ENCODE data around the gene ALKBH2. TPM values are rescaled to one million over a fixed set of nuclear protein-coding genes. Genes with fewer than 3 reads are reported as not detected.
A peak's percentile ranks its signal among the peaks of the same experiment; 100 is the strongest.

ALKBH2 gene
- total and polyA plus RNA-seq, 5 donors, result 7.4 to 12.2 (median 7.7) TPM

DNA sequence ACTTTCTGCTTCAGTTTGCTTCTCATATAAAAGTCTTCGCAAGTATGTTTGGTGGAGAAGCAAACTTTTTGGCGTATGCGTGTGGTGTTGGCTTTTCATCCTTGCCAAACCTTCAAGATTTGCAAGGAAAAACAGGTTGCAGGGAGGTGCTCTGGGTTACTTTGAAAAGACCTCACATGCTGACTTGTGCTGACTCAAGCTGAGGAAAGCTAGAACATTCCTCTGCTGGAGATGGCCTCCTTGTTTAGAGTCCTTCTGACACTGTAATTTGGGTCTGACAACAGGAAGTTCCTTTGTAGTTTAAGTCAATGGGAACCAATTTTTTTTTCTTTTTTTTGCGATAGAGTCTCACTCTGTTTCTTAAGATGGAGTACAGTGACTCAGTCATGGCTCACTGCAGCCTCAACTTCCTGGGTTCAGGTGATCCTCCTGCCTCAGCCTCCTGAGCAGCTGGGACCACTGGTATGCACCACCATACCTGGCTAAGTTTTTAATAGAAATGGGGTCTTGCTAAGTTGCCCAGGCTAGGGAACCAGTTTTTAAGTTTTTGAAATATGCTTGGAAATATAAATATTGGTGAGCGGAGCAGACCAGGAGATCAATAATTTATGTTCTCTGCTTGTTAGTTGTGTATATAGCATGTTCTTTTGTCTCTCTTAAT lies 20.5 kb upstream of the ALKBH2 start:
- no peaks in the 10 kb centered on the region for H3K27me3 ChIP-seq (ENCODE audit: control insufficient read depth, insufficient read depth)
- DNase-seq (no peak), ATAC-seq (no peak)
- H3K4me1 ChIP-seq (ENCODE audit: control insufficient read depth, insufficient read depth, low read length), result peaks cover 16% of the 10 kb centered on the region
- H3K4me3 ChIP-seq (ENCODE audit: low read length), result no peak overlapping the region
- H3K9me3 ChIP-seq (ENCODE audit: control insufficient read depth, low read length), result no peaks in the 10 kb centered on the region
- WGBS, result 91% methylated on average over 5 of the region's 5 CpGs
- H3K27ac ChIP-seq (ENCODE audit: low read length), result peak overlapping the region; percentile 43
- intact Hi-C loops (cut with DNase I), result loop anchor here in 1 of 4 donors (5.0 kb wide), 1 partner anchor 44 kb away; no protein-coding TSS in a partner anchor

DNA sequence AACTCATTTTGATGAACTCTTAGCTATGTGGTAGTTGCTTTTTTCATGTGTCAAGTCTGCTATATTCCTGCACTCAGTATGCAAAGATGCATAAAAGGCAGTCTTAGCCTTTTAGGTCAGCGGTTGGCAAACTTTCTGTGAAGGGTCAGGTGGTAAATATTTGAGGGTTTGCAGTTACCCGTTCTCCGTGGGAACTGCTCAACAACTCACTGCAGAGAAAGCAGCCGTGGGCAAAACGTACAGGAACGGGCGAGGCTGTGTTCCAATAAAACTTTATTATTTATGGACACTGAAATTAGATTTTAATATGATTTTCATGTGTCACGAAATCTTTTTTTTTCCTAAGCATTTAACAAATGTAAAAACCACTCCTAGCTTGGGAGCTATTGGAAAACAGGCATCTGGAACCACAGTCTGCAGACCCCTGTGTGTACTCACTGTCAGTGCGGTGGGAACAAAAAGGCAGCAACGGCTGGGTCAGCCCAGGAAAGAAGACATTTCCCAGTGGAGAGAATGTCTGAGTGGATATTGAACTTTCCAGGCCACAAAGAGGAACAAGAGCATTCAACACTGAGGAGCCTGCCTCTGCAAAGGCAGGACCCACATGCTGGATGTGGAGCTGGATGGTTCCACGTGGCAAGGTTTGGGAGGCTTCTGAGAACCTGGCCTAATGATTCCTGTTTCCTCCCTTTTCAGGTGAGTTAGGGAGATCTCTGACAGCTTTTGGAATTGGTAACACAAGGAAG lies 19.6 kb upstream of the ALKBH2 start:
- no peak for ATAC-seq
- Histone ChIP-seq H3K27me3 (ENCODE audit: control insufficient read depth, insufficient read depth) (no peaks in the 10 kb centered on the region), H3K9me3 (ENCODE audit: control insufficient read depth, low read length) (no peaks in the 10 kb centered on the region), H3K27ac (ENCODE audit: low read length) (peak overlapping the region; percentile 39), H3K4me1 (ENCODE audit: control insufficient read depth, insufficient read depth, low read length) (peaks cover 16% of the 10 kb centered on the region), H3K4me3 (ENCODE audit: low read length) (no peak overlapping the region)
- WGBS, result 80% methylated on average over 11 of the region's 11 CpGs
- DNase-seq, result no peak
- intact Hi-C loops (cut with DNase I), result loop anchor here in 1 of 4 donors (5.0 kb wide), 1 partner anchor 44 kb away; no protein-coding TSS in a partner anchor

- Histone ChIP-seq H3K4me1 (ENCODE audit: control insufficient read depth, insufficient read depth, low read length) (peaks cover 15% of the 10 kb centered on the region), H3K27ac (ENCODE audit: low read length) (peak overlapping the region; percentile 61), H3K27me3 (ENCODE audit: control insufficient read depth, insufficient read depth) (no peaks in the 10 kb centered on the region), H3K9me3 (ENCODE audit: control insufficient read depth, low read length) (no peaks in the 10 kb centered on the region), H3K4me3 (ENCODE audit: low read length) (peak overlapping the region; percentile 16)
- 5% methylated on average over 28 of the region's 28 CpGs for WGBS
- DNase-seq, result peak; percentile 96 to 98 (median 97)
- peak; percentile 97 for ATAC-seq
- intact Hi-C loops (cut with DNase I), result loop anchor here in 1 of 4 donors (5.0 kb wide), 1 partner anchor 46 kb away; no protein-coding TSS in a partner anchor
Observed at GRCh38 chr12:109110988-109111495, 17.8 kb upstream of the ALKBH2 start.

DNA sequence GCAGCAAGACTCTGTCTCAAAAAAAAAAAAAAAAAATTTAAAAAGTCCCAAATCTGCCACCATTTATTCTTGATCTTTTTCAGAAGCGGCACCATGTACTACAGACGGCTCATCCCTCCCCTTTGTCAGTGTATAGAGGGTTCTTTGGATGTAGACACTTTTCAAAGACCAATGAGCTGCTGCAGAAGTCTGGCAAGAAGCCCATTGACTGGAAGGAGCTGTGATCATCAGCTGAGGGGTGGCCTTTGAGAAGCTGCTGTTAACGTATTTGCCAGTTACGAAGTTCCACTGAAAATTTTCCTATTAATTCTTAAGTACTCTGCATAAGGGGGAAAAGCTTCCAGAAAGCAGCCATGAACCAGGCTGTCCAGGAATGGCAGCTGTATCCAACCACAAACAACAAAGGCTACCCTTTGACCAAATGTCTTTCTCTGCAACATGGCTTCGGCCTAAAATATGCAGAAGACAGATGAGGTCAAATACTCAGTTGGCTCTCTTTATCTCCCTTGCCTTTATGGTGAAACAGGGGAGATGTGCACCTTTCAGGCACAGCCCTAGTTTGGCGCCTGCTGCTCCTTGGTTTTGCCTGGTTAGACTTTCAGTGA lies 16.6 kb upstream of the ALKBH2 start:
- Histone ChIP-seq H3K27ac (ENCODE audit: low read length) (peak overlapping the region; percentile 71), H3K9me3 (ENCODE audit: control insufficient read depth, low read length) (no peaks in the 10 kb centered on the region), H3K4me1 (ENCODE audit: control insufficient read depth, insufficient read depth, low read length) (peaks cover 7% of the 10 kb centered on the region), H3K27me3 (ENCODE audit: control insufficient read depth, insufficient read depth) (no peaks in the 10 kb centered on the region), H3K4me3 (ENCODE audit: low read length) (no peak overlapping the region)
- 79% methylated on average over 6 of the region's 6 CpGs for WGBS
- intact Hi-C loops (cut with DNase I), result loop anchor here in 1 of 4 donors (5.0 kb wide), 1 partner anchor 47 kb away; no protein-coding TSS in a partner anchor
- ATAC-seq (no peak), DNase-seq (no peak)

- H3K4me3 ChIP-seq (ENCODE audit: low read length), result no peak overlapping the region
- ATAC-seq (no peak), DNase-seq (no peak)
- intact Hi-C loops (cut with DNase I), result no loop called here
- WGBS, result 94% methylated on average over 5 of the region's 5 CpGs
- H3K27me3 ChIP-seq (ENCODE audit: control insufficient read depth, insufficient read depth), result no peaks in the 10 kb centered on the region
- H3K4me1 ChIP-seq (ENCODE audit: control insufficient read depth, insufficient read depth, low read length), result peaks cover 3% of the 10 kb centered on the region
- no peaks in the 10 kb centered on the region for H3K9me3 ChIP-seq (ENCODE audit: control insufficient read depth, low read length)
- no peak overlapping the region for H3K27ac ChIP-seq (ENCODE audit: low read length)
Observed at GRCh38 chr12:109105176-109105575, 11.9 kb upstream of the ALKBH2 start.

DNA sequence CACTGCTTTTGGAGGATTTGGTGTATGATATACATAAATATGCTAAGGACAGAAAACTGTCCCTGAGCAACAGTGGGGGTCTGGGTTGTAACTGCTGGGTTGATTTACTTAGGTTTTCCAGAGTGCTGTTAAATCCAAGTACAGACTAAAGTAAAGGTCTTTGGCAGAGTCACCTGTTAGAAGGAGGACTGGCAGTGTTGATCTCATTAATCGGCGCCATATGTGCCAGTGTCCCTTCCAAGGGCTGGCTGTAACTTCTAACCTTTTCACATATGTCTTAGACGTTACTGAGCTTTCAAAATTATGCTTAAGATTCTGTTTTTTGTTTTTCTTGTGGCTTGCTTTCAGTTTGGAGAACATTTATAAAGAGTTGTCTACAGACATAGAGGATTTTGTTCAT lies 9.2 kb upstream of the ALKBH2 start:
- Histone ChIP-seq H3K27ac (ENCODE audit: low read length) (no peak overlapping the region), H3K4me3 (ENCODE audit: low read length) (no peak overlapping the region), H3K27me3 (ENCODE audit: control insufficient read depth, insufficient read depth) (no peaks in the 10 kb centered on the region), H3K4me1 (ENCODE audit: control insufficient read depth, insufficient read depth, low read length) (no peaks in the 10 kb centered on the region), H3K9me3 (ENCODE audit: control insufficient read depth, low read length) (no peaks in the 10 kb centered on the region)
- ATAC-seq (no peak), DNase-seq (no peak)
- intact Hi-C loops (cut with DNase I), result no loop called here
- 90% methylated on average over 3 of the region's 3 CpGs for WGBS

DNA sequence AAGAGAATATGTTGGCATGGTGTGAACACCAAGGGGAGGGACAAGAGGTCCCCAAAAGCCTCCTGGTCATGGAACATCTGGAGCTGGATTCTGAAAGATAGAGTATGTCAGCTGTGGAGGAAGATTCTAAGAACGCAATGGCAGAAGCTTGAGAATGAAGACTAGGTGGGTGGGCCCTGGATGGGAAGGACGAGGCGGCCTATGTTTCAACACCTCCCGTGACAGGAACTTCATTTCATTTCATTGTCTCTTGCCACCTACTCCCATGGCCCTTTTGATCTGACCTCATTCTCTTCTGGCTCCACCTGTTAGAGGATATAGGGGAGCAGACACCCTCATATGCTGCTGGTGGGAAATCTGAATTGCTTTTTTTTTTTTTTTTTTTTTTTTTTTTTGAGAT lies 7.5 kb upstream of the ALKBH2 start:
- Histone ChIP-seq H3K27ac (ENCODE audit: low read length) (no peak overlapping the region), H3K4me1 (ENCODE audit: control insufficient read depth, insufficient read depth, low read length) (no peaks in the 10 kb centered on the region), H3K9me3 (ENCODE audit: control insufficient read depth, low read length) (no peaks in the 10 kb centered on the region), H3K4me3 (ENCODE audit: low read length) (no peak overlapping the region), H3K27me3 (ENCODE audit: control insufficient read depth, insufficient read depth) (no peaks in the 10 kb centered on the region)
- intact Hi-C loops (cut with DNase I), result no loop called here
- DNase-seq, result no peak
- 91% methylated on average over 4 of the region's 4 CpGs for WGBS
- ATAC-seq, result no peak

DNA sequence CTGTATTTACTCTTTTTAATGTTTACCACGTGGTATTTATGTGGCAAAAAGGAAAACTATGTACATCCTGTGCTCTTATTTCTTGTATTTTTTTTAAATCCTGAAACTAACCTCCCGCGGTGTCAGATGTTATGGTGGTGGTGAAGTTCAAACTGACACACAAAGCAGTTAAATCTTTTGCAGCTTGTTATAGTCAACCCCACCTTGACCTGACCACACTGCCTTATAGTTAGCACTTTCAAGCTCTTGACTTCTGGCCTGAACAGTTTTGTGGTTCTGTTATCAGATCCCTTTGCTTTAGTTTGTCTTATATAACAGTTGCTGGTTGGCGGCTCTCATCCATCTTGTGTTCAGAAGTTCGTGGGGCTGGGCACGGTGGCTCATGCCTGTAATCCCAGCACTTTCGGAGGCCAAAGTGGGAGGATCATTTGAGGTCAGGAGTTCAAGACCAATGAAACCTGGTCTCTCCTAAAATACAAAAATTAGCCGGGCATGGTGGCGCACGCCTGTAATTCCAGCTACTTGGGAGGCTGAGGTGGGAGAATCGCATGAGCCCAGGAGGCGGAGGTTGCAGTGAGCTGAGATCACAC lies 6.3 kb upstream of the ALKBH2 start:
- H3K27me3 ChIP-seq (ENCODE audit: control insufficient read depth, insufficient read depth), result no peaks in the 10 kb centered on the region
- DNase-seq (no peak), ATAC-seq (no peak)
- H3K27ac ChIP-seq (ENCODE audit: low read length), result no peak overlapping the region
- WGBS, result 79% methylated on average over 12 of the region's 12 CpGs
- peak overlapping the region; percentile 78 for H3K4me3 ChIP-seq (ENCODE audit: low read length)
- intact Hi-C loops (cut with DNase I), result loop anchor here in 1 of 4 donors (10.0 kb wide), 3 partner anchors 275 to 535 kb away; partner anchors contain the start of genes ISCU, SART3 and SELPLG
- no peaks in the 10 kb centered on the region for H3K4me1 ChIP-seq (ENCODE audit: control insufficient read depth, insufficient read depth, low read length)
- no peaks in the 10 kb centered on the region for H3K9me3 ChIP-seq (ENCODE audit: control insufficient read depth, low read length)

- intact Hi-C loops (cut with DNase I), result loop anchor here in 1 of 4 donors (10.0 kb wide), 3 partner anchors 274 to 534 kb away; partner anchors contain the start of genes ISCU, SART3 and SELPLG
- no peaks in the 10 kb centered on the region for H3K9me3 ChIP-seq (ENCODE audit: control insufficient read depth, low read length)
- H3K4me1 ChIP-seq (ENCODE audit: control insufficient read depth, insufficient read depth, low read length), result no peaks in the 10 kb centered on the region
- DNase-seq (no peak), ATAC-seq (no peak)
- WGBS, result 3% methylated on average over 8 of the region's 8 CpGs
- H3K4me3 ChIP-seq (ENCODE audit: low read length), result peak overlapping the region; percentile 78
- H3K27me3 ChIP-seq (ENCODE audit: control insufficient read depth, insufficient read depth), result no peaks in the 10 kb centered on the region
- H3K27ac ChIP-seq (ENCODE audit: low read length), result peak overlapping the region; percentile 74
Observed at GRCh38 chr12:109098651-109099050, 5.4 kb upstream of the ALKBH2 start.

GRCh38 chr12:109098183-109098604 lies 4.9 kb upstream of the ALKBH2 start:
- intact Hi-C loops (cut with DNase I), result loop anchor here in 1 of 4 donors (10.0 kb wide), 3 partner anchors 273 to 533 kb away; partner anchors contain the start of genes ISCU, SART3 and SELPLG
- no peaks in the 10 kb centered on the region for H3K4me1 ChIP-seq (ENCODE audit: control insufficient read depth, insufficient read depth, low read length)
- peak overlapping the region; percentile 78 for H3K4me3 ChIP-seq (ENCODE audit: low read length)
- H3K27ac ChIP-seq (ENCODE audit: low read length), result peak overlapping the region; percentile 74
- H3K9me3 ChIP-seq (ENCODE audit: control insufficient read depth, low read length), result no peaks in the 10 kb centered on the region
- ATAC-seq (peak; percentile 70 to 72), DNase-seq (peak; percentile 81 to 92 (median 91))
- H3K27me3 ChIP-seq (ENCODE audit: control insufficient read depth, insufficient read depth), result no peaks in the 10 kb centered on the region
- WGBS, result under 1% methylated on average over 32 of the region's 32 CpGs

Measured in right cardiac atrium (tissue), 5 donors.